Measurements from ENCODE around the gene ADK.

ADK gene

GRCh38 chr10:74120911-74121310, 30.1 kb upstream of the ADK start:
- DNase-seq (ENCODE audit: low read depth), result no peak
- in situ Hi-C loops (cut with HindIII; ENCODE audit: low sequenced_read_pairs), result loop anchor here (25.0 kb wide), 1 partner anchor 234 kb away; no protein-coding TSS in a partner anchor
- H3K4me3 ChIP-seq (ENCODE audit: low read depth, low read length), result no peak overlapping the region
- TF ChIP-seq CTCF (IDR thresholded peaks at IDR 0.05; ENCODE audit: low read depth, low read length, missing control alignments), result no peak

DNA sequence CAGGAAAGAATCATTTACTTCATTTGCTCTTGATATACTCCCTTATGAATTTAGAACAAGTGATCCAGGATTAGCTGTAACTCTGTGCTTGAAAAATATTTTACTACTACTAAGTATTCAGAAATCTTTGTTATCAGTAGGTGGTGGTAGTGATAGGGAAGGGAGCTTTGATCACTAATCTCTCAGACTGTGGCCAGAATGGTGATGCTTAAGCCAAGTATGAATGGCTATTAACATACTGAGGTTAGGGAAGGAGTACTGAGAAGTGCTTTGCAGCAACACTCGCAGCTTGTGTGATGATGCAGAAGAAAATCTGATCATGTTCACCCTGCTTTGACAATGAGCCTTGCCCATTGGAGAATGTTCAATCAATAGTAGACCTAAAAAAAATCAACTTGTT, 29.7 kb upstream of the ADK start:
- H3K4me3 ChIP-seq (ENCODE audit: low read depth, low read length), result no peak overlapping the region
- in situ Hi-C loops (cut with HindIII; ENCODE audit: low sequenced_read_pairs), result loop anchor here (25.0 kb wide), 1 partner anchor 234 kb away; no protein-coding TSS in a partner anchor
- no peak for TF ChIP-seq CTCF (IDR thresholded peaks at IDR 0.05; ENCODE audit: low read depth, low read length, missing control alignments)
- DNase-seq (ENCODE audit: low read depth), result no peak

- no peak for TF ChIP-seq CTCF (IDR thresholded peaks at IDR 0.05; ENCODE audit: low read depth, low read length, missing control alignments)
- no peak overlapping the region for H3K4me3 ChIP-seq (ENCODE audit: low read depth, low read length)
- in situ Hi-C loops (cut with HindIII; ENCODE audit: low sequenced_read_pairs), result loop anchor here (25.0 kb wide), 1 partner anchor 235 kb away; no protein-coding TSS in a partner anchor
- no peak for DNase-seq (ENCODE audit: low read depth)
Observed at GRCh38 chr10:74122060-74122459, 29.0 kb upstream of the ADK start.

GRCh38 chr10:74123081-74123480, 27.9 kb upstream of the ADK start:
- no peak for TF ChIP-seq CTCF (IDR thresholded peaks at IDR 0.05; ENCODE audit: low read depth, low read length, missing control alignments)
- in situ Hi-C loops (cut with HindIII; ENCODE audit: low sequenced_read_pairs), result loop anchor here (25.0 kb wide), 1 partner anchor 236 kb away; no protein-coding TSS in a partner anchor
- no peak for DNase-seq (ENCODE audit: low read depth)
- no peak overlapping the region for H3K4me3 ChIP-seq (ENCODE audit: low read depth, low read length)

- in situ Hi-C loops (cut with HindIII; ENCODE audit: low sequenced_read_pairs), result no loop called here
- no peak for DNase-seq (ENCODE audit: low read depth)
- TF ChIP-seq CTCF (IDR thresholded peaks at IDR 0.05; ENCODE audit: low read depth, low read length, missing control alignments), result no peak
- H3K4me3 ChIP-seq (ENCODE audit: low read depth, low read length), result no peak overlapping the region
Observed at GRCh38 chr10:74133923-74134820, 16.8 kb upstream of the ADK start.

- no peak overlapping the region for H3K4me3 ChIP-seq (ENCODE audit: low read depth, low read length)
- no peak for TF ChIP-seq CTCF (IDR thresholded peaks at IDR 0.05; ENCODE audit: low read depth, low read length, missing control alignments)
- DNase-seq (ENCODE audit: low read depth), result no peak
- in situ Hi-C loops (cut with HindIII; ENCODE audit: low sequenced_read_pairs), result no loop called here
Observed at GRCh38 chr10:74135452-74135851, 15.6 kb upstream of the ADK start.
